PC-3 (cell line): ENCODE data around the gene RSBN1L. TPM values are rescaled to one million over a fixed set of nuclear protein-coding genes. Genes with fewer than 3 reads are reported as not detected.

Experiments
- ATAC-seq: fragments of 200-7000 bp; cut with Tn5 transposase; 2 replicates; pipeline ENCODE4 v1.9.1; 2020; ENCODE audit warnings: mild to moderate bottlenecking, moderate library complexity
- BruUV-seq: library from RNA; stranded (reverse); fragments of 400-500 nt; replicated peaks from 2 replicates; lab custom pipeline; 2021; lab: Mats Ljungman, UMichigan
- CTCF ChIA-PET: fragments of 300-600 bp; sonication (Branson Sonifier 250); formaldehyde crosslinking; loops from one replicate; lab custom pipeline; 2022; ENCODE audit warnings: antibody characterized with exemption; lab: Charles Lee
- POLR2A ChIA-PET: fragments of 300-600 bp; sonication (Branson Sonifier 250); formaldehyde crosslinking; loops from one replicate; lab custom pipeline; 2022; ENCODE audit warnings: antibody characterized with exemption; ENCODE audit not compliant: unreplicated experiment; lab: Charles Lee
- DNase-seq: peaks from one replicate; pipeline ENCODE4 v3.0.0-alpha.2; 2015
- H2AFZ ChIP-seq: fragments of 300-600 bp; sonication (generic); 2 replicates; pipeline ENCODE4 v1.6.0; 2016; ENCODE audit warnings: antibody characterized with exemption, low read length
- H3F3A ChIP-seq: fragments of 300-600 bp; sonication (generic); one replicate; pipeline ENCODE4 v1.6.0; 2017; ENCODE audit warnings: antibody characterized with exemption, low read length, control low read depth, mild to moderate bottlenecking; ENCODE audit not compliant: unreplicated experiment
- H3K27ac ChIP-seq: fragments of 300-600 bp; sonication (generic); 2 replicates; pipeline ENCODE4 v1.5.1; 2016; ENCODE audit warnings: mild to moderate bottlenecking, low read length
- H3K27me3 ChIP-seq: fragments of 300-600 bp; sonication (generic); 2 replicates; pipeline ENCODE4 v1.6.1; 2016; ENCODE audit warnings: low read length, mixed read lengths
- H3K36me3 ChIP-seq: fragments of 300-600 bp; sonication (generic); 2 replicates; pipeline ENCODE4 v1.6.1; 2016; ENCODE audit warnings: low read depth, mixed run types, low read length, mixed read lengths
- H3K4me1 ChIP-seq: fragments of 300-600 bp; sonication (generic); 2 replicates; pipeline ENCODE4 v1.5.1; 2016; ENCODE audit warnings: low read length; ENCODE audit not compliant: insufficient read depth
- H3K4me2 ChIP-seq: fragments of 300-600 bp; sonication (generic); 2 replicates; pipeline ENCODE4 v1.6.0; 2016; ENCODE audit warnings: low read length
- H3K4me3 ChIP-seq: fragments of 300-600 bp; sonication (generic); 2 replicates; pipeline ENCODE4 v1.5.1; 2016; ENCODE audit warnings: mild to moderate bottlenecking, low read length, mixed read lengths
- H3K79me2 ChIP-seq: fragments of 300-600 bp; sonication (generic); 2 replicates; pipeline ENCODE4 v1.6.1; 2017; ENCODE audit warnings: low read length, mixed read lengths
- H3K9ac ChIP-seq: fragments of 300-600 bp; sonication (generic); 2 replicates; pipeline ENCODE4 v1.6.0; 2016; ENCODE audit warnings: mild to moderate bottlenecking, low read length
- H3K9me2 ChIP-seq: fragments of 300-600 bp; sonication (generic); replicated peaks from 2 replicates; pipeline ENCODE4 v1.6.1; 2016; ENCODE audit warnings: mixed run types, low read length, mixed read lengths
- H3K9me3 ChIP-seq: fragments of 300-600 bp; sonication (generic); 2 replicates; pipeline ENCODE4 v1.6.1; 2016; ENCODE audit warnings: low read length, mixed read lengths
- H4K20me1 ChIP-seq: fragments of 300-600 bp; sonication (generic); 2 replicates; pipeline ENCODE4 v1.6.1; 2016; ENCODE audit warnings: low read length, mixed read lengths
- CTCF ChIP-seq: fragments of 300-600 bp; sonication (generic); conservative IDR thresholded peaks from 2 replicates; pipeline ENCODE4 v1.5.1; 2017; ENCODE audit warnings: antibody characterized with exemption, low read depth, mild to moderate bottlenecking, low read length
- EZH2 ChIP-seq: fragments of 300-600 bp; sonication (generic); IDR thresholded peaks from one replicate; pipeline ENCODE4 v1.6.1; 2017; ENCODE audit warnings: antibody characterized with exemption, mild to moderate bottlenecking, low read length; ENCODE audit not compliant: unreplicated experiment
- EZH2phosphoT487 ChIP-seq: fragments of 300-600 bp; sonication (generic); IDR thresholded peaks from 2 replicates; pipeline ENCODE4 v1.6.1; 2018; ENCODE audit warnings: mild to moderate bottlenecking, antibody characterized with exemption, low read length, borderline replicate concordance
- intact Hi-C: fragments of 100-400 bp; cut with micrococcal nuclease; formaldehyde crosslinking; loops from 2 replicates; pipeline ENCODE4 v1.9.0; 2023
- total RNA-seq: library from RNA; depleted of rRNA; stranded (reverse); fragments of >200 nt; gene quantifications from 2 replicates; pipeline ENCODE4 v1.2.3, GENCODE V29; 2014; rRNA removed

RSBN1L gene
- total RNA-seq, 1 experiment from 2014 or later = 6.9 TPM

- Histone ChIP-seq H3K9me3 (no peaks in the 10 kb centered on the region), H3K4me1 (peaks cover 8% of the 10 kb centered on the region; the same call in 1 of the 2 replicates), H2AFZ (no peak overlapping the region), H3K27me3 (no peaks in the 10 kb centered on the region), H4K20me1 (no peaks in the 10 kb centered on the region; the same call in 1 of the 2 replicates), H3K27ac (no peak overlapping the region), H3K36me3 (no peaks in the 10 kb centered on the region), H3F3A (no peaks in the 10 kb centered on the region), H3K79me2 (no peaks in the 10 kb centered on the region), H3K9me2 (no peaks in the 10 kb centered on the region), H3K4me2 (no peak overlapping the region), H3K4me3 (no peak overlapping the region), H3K9ac (no peak overlapping the region)
- ChIA-PET CTCF (no interaction called here), POLR2A (no interaction called here)
- intact Hi-C loops = no loop called here
- DNase-seq (no peak), ATAC-seq (no peak)
- TF ChIP-seq EZH2 = no peak
- TF ChIP-seq EZH2phosphoT487 = no peak
- TF ChIP-seq CTCF = no peak
- BruUV-seq = no TSS peak
Measured at GRCh38 chr7:77831953-77832352, 135.7 kb downstream of the RSBN1L start.

Other genes with a start within 250 kb of the RSBN1L start
- gene PTPN12, start 159.2 kb upstream of the RSBN1L start, total RNA-seq = 26.2 and 34.3 TPM in 2 replicates
- gene TMEM60, start 102.0 kb downstream of the RSBN1L start, total RNA-seq = 6.9 and 8.1 TPM in 2 replicates
- 13.9 and 20.4 TPM in 2 replicates for gene PHTF2, start 102.3 kb downstream of the RSBN1L start, total RNA-seq